CD14-positive monocyte (primary cell): ENCODE results near the gene CDH23. TPM values are rescaled to one million over a fixed set of nuclear protein-coding genes. Genes with fewer than 3 reads are reported as not detected.

Experiments
- DNase-seq, 3 donors: peaks; one replicate each; pipeline ENCODE4 v3.0.0-alpha.2; 2011 to 2022
- H2AFZ ChIP-seq: 2 replicates; pipeline ENCODE4 v1.6.0; 2012; ENCODE audit warnings: mild to moderate bottlenecking, low read depth, low read length, inconsistent platforms; ENCODE audit not compliant: insufficient read depth, poor library complexity, severe bottlenecking
- H3K27ac ChIP-seq, 2 donors: 1 replicate in 1 of 2; 2 replicates in 1 of 2; pipeline ENCODE4 v1.5.1; 2012 to 2013; ENCODE audit warnings: low read length in 2 of 2, control low read depth in 1 of 2, inconsistent platforms in 1 of 2, low read depth in 1 of 2, mild to moderate bottlenecking in 1 of 2
- H3K27me3 ChIP-seq, 2 donors: one replicate each; pipeline versions ENCODE4 v1.6.0 to v1.6.1; 2011 to 2013; ENCODE audit warnings: low read length in 2 of 2; ENCODE audit not compliant: control insufficient read depth in 2 of 2, insufficient read depth in 2 of 2
- H3K36me3 ChIP-seq, 2 donors: replicated peaks in 1 of 2; 1 replicate in 1 of 2; 2 replicates in 1 of 2; pipeline versions ENCODE4 v1.5.1 to v1.6.1; 2012 to 2013; ENCODE audit warnings: low read length in 2 of 2, control low read depth in 1 of 2, inconsistent platforms in 1 of 2, mild to moderate bottlenecking in 1 of 2; ENCODE audit not compliant: insufficient read depth in 2 of 2, control insufficient read depth in 1 of 2
- H3K4me1 ChIP-seq, 2 donors: 1 replicate in 1 of 2; 2 replicates in 1 of 2; pipeline versions ENCODE4 v1.5.1 to v1.6.1; 2012 to 2013; ENCODE audit warnings: low read length in 2 of 2, control low read depth in 1 of 2, inconsistent platforms in 1 of 2, mild to moderate bottlenecking in 1 of 2, moderate library complexity in 1 of 2; ENCODE audit not compliant: insufficient read depth in 2 of 2, control insufficient read depth in 1 of 2
- H3K4me2 ChIP-seq: replicated peaks from 2 replicates; pipeline ENCODE3; 2012; ENCODE audit warnings: low read length, moderate library complexity, mild to moderate bottlenecking; ENCODE audit not compliant: poor library complexity, severe bottlenecking; ENCODE audit errors: extremely low read depth
- H3K4me3 ChIP-seq, 3 experiments: fragments of 200-600 bp in 1 of 3; sonication (generic) in 1 of 3; replicated peaks in 1 of 3; 1 replicate in 2 of 3; 2 replicates in 1 of 3; pipeline ENCODE4 v1.5.1; 2011 to 2013; ENCODE audit warnings: low read length in 3 of 3, mild to moderate bottlenecking in 3 of 3, control low read depth in 2 of 3, low read depth in 2 of 3, inconsistent platforms in 1 of 3, moderate library complexity in 1 of 3
- H3K79me2 ChIP-seq: 2 replicates; pipeline ENCODE4 v1.6.0; 2012; ENCODE audit warnings: mild to moderate bottlenecking, control low read depth, inconsistent platforms, low read length, moderate library complexity; ENCODE audit not compliant: insufficient read depth
- H3K9ac ChIP-seq: 2 replicates; pipeline ENCODE4 v1.6.0; 2017; ENCODE audit warnings: low read length, mild to moderate bottlenecking; ENCODE audit not compliant: insufficient read depth, poor library complexity, severe bottlenecking
- H3K9me3 ChIP-seq, 2 donors: replicated peaks in 1 of 2; 1 replicate in 1 of 2; 2 replicates in 1 of 2; pipeline versions ENCODE4 v1.5.1 to v1.6.1; 2012 to 2013; ENCODE audit warnings: low read length in 2 of 2, control low read depth in 1 of 2; ENCODE audit not compliant: control insufficient read depth in 1 of 2, insufficient read depth in 1 of 2
- H4K20me1 ChIP-seq: 2 replicates; pipeline ENCODE4 v1.6.0; 2012; ENCODE audit warnings: mild to moderate bottlenecking, low read length, control low read depth, moderate library complexity; ENCODE audit not compliant: insufficient read depth
- H3K27ac Mint-ChIP-seq, 7 donors: one replicate each; pipeline ENCODE4 v1.8.0; 2020; ENCODE audit warnings: mild to moderate bottlenecking in 7 of 7, mixed read lengths in 7 of 7, moderate library complexity in 6 of 7, inconsistent platforms in 2 of 7
- H3K27me3 Mint-ChIP-seq, 3 donors: one replicate each; pipeline ENCODE4 v1.8.0; 2021 to 2022; ENCODE audit warnings: low read depth in 3 of 3, mild to moderate bottlenecking in 3 of 3, mixed read lengths in 3 of 3, moderate library complexity in 3 of 3, inconsistent platforms in 1 of 3
- H3K36me3 Mint-ChIP-seq, 2 donors: one replicate each; pipeline ENCODE4 v1.8.0; 2020; ENCODE audit warnings: mixed read lengths in 2 of 2, inconsistent platforms in 1 of 2, mild to moderate bottlenecking in 1 of 2
- H3K4me1 Mint-ChIP-seq: one replicate; pipeline ENCODE4 v1.8.0; 2020; ENCODE audit warnings: mild to moderate bottlenecking, mixed read lengths
- H3K4me3 Mint-ChIP-seq, 2 donors: one replicate each; pipeline ENCODE4 v1.8.0; 2020; ENCODE audit warnings: mild to moderate bottlenecking in 2 of 2, mixed read lengths in 2 of 2, moderate library complexity in 1 of 2
- H3K9me3 Mint-ChIP-seq, 7 donors: one replicate each; pipeline ENCODE4 v1.8.0; 2020 to 2022; ENCODE audit warnings: mixed read lengths in 7 of 7, mild to moderate bottlenecking in 6 of 7, moderate library complexity in 6 of 7, inconsistent platforms in 2 of 7
- CTCF ChIP-seq: fragments of 200-600 bp; IDR thresholded peaks from one replicate; pipeline ENCODE4 v1.8.0; 2022; ENCODE audit warnings: antibody characterized with exemption, mild to moderate bottlenecking
- WGBS: methylation state at CpG from one replicate; pipeline ENCODE4 v1.1.5; 2013; ENCODE audit warnings: missing lambda C conversion rate; ENCODE audit not compliant: insufficient coverage; 5-methylcytosine and 5-hydroxymethylcytosine counted together
- intact Hi-C, 2 donors: fragments of 100-400 bp; cut with micrococcal nuclease; formaldehyde crosslinking; loops; one replicate each; pipeline versions ENCODE4 v1.15.0 to v1.15.1; 2023
- polyA plus RNA-seq, 3 donors: library from polyadenylated mRNA; depleted of rRNA in 1 of 3; unstranded in 2 of 3; stranded (reverse) in 1 of 3; fragments of 300-500 nt in 2 of 3; fragments of >200 nt in 1 of 3; fragmentation: Illumina TruSeq in 2 of 3; gene quantifications; 1 replicate in 2 of 3; 2 replicates in 1 of 3; pipeline ENCODE4 v1.2.3, GENCODE V29; 2012 to 2021

CDH23 gene
- polyA plus RNA-seq, 3 donors: 8.2 to 36.2 (median 10.5) TPM

GRCh38 chr10:71438761-71439160 lies 42.0 kb downstream of the CDH23 start:
- no peak for TF ChIP-seq CTCF
- no peak overlapping the region for H2AFZ ChIP-seq
- H3K36me3 Mint-ChIP-seq: no peaks in the 10 kb centered on the region
- no peaks in the 10 kb centered on the region for H3K4me1 ChIP-seq
- peaks cover 7% of the 10 kb centered on the region for H3K4me1 Mint-ChIP-seq
- H3K27me3 ChIP-seq: no peaks in the 10 kb centered on the region
- peaks cover 6 to 7% (median 7%) of the 10 kb centered on the region in 3 donors for H3K27me3 Mint-ChIP-seq
- H3K9ac ChIP-seq: no peak overlapping the region
- H3K4me2 ChIP-seq: no peak overlapping the region
- H3K9me3 Mint-ChIP-seq: no peaks in the 10 kb centered on the region
- no peaks in the 10 kb centered on the region for H4K20me1 ChIP-seq
- no peak for DNase-seq
- intact Hi-C loops: no loop called here
- no peak overlapping the region for H3K4me3 ChIP-seq
- WGBS: 100% methylated on average over 1 of the region's 3 CpGs
- H3K9me3 ChIP-seq: no peaks in the 10 kb centered on the region
- no peaks in the 10 kb centered on the region for H3K36me3 ChIP-seq
- no peak overlapping the region for H3K4me3 Mint-ChIP-seq
- no peak overlapping the region for H3K27ac Mint-ChIP-seq
- H3K27ac ChIP-seq: no peak overlapping the region
- H3K79me2 ChIP-seq: no peaks in the 10 kb centered on the region

GRCh38 chr10:71439670-71440425 lies 43.1 kb downstream of the CDH23 start:
- H2AFZ ChIP-seq: no peak overlapping the region
- no peaks in the 10 kb centered on the region for H4K20me1 ChIP-seq
- H3K36me3 ChIP-seq: no peaks in the 10 kb centered on the region
- Mint-ChIP-seq H3K27ac (no peak overlapping the region), H3K27me3 (peaks cover 3 to 6% (median 6%) of the 10 kb centered on the region in 3 donors), H3K4me3 (no peak overlapping the region), H3K9me3 (no peaks in the 10 kb centered on the region), H3K36me3 (no peaks in the 10 kb centered on the region), H3K4me1 (peaks cover 7% of the 10 kb centered on the region)
- no peak overlapping the region for H3K4me2 ChIP-seq
- H3K27ac ChIP-seq: no peak overlapping the region
- intact Hi-C loops: no loop called here
- no peak for DNase-seq
- H3K4me1 ChIP-seq: no peaks in the 10 kb centered on the region
- H3K27me3 ChIP-seq: no peaks in the 10 kb centered on the region
- no peaks in the 10 kb centered on the region for H3K79me2 ChIP-seq
- H3K9me3 ChIP-seq: no peaks in the 10 kb centered on the region
- H3K4me3 ChIP-seq: no peak overlapping the region
- TF ChIP-seq CTCF: no peak
- WGBS: 96% methylated on average over 6 of the region's 9 CpGs
- H3K9ac ChIP-seq: no peak overlapping the region
